ENCODE measurements around the gene C9orf50.

Gene C9orf50

GRCh38 chr9:129580211-129580915 is 40.5 kb downstream of the C9orf50 start:
- Histone ChIP-seq H3F3A (ENCODE audit: insufficient read depth) (no peaks in the 10 kb centered on the region), H3K79me2 (ENCODE audit: insufficient read depth, low read length) (no peaks in the 10 kb centered on the region), H2AFZ (ENCODE audit: low read depth, low read length, severe bottlenecking) (no peak overlapping the region), H3K27ac (ENCODE audit: low read depth, low read length) (no peak overlapping the region), H3K4me3 (ENCODE audit: insufficient read depth, low read length, poor library complexity, severe bottlenecking) (no peak overlapping the region), H3K36me3 (ENCODE audit: low read length) (no peaks in the 10 kb centered on the region), H3K4me2 (ENCODE audit: low read depth, low read length, poor library complexity, severe bottlenecking) (no peak overlapping the region), H3K9me3 (ENCODE audit: insufficient read depth, low read length) (no peaks in the 10 kb centered on the region), H3K9me2 (replicated peaks; ENCODE audit: insufficient read depth, low read length) (no peaks in the 10 kb centered on the region), H4K20me1 (ENCODE audit: low read depth, low read length) (no peaks in the 10 kb centered on the region), H3K9ac (ENCODE audit: low read length) (no peak overlapping the region), H3K27me3 (ENCODE audit: low read length) (no peaks in the 10 kb centered on the region)
- TF ChIP-seq CTCF (IDR thresholded peaks at IDR 0.05; ENCODE audit: insufficient read depth, low read length, poor library complexity, severe bottlenecking) (no peak), EZH2phosphoT487 (conservative IDR thresholded peaks at IDR 0.05; ENCODE audit: low read length) (no peak)

- Histone ChIP-seq H3K4me3 (ENCODE audit: insufficient read depth, low read length, poor library complexity, severe bottlenecking) (no peak overlapping the region), H4K20me1 (ENCODE audit: low read depth, low read length) (no peaks in the 10 kb centered on the region), H3K27ac (ENCODE audit: low read depth, low read length) (no peak overlapping the region), H3F3A (ENCODE audit: insufficient read depth) (no peaks in the 10 kb centered on the region), H3K9me3 (ENCODE audit: insufficient read depth, low read length) (no peaks in the 10 kb centered on the region), H3K27me3 (ENCODE audit: low read length) (no peaks in the 10 kb centered on the region), H3K9me2 (replicated peaks; ENCODE audit: insufficient read depth, low read length) (no peaks in the 10 kb centered on the region), H3K4me2 (ENCODE audit: low read depth, low read length, poor library complexity, severe bottlenecking) (no peak overlapping the region), H3K79me2 (ENCODE audit: insufficient read depth, low read length) (no peaks in the 10 kb centered on the region), H3K36me3 (ENCODE audit: low read length) (no peaks in the 10 kb centered on the region), H2AFZ (ENCODE audit: low read depth, low read length, severe bottlenecking) (no peak overlapping the region), H3K9ac (ENCODE audit: low read length) (no peak overlapping the region)
- TF ChIP-seq CTCF (IDR thresholded peaks at IDR 0.05; ENCODE audit: insufficient read depth, low read length, poor library complexity, severe bottlenecking), result no peak
- TF ChIP-seq EZH2phosphoT487 (conservative IDR thresholded peaks at IDR 0.05; ENCODE audit: low read length), result no peak
Measured at GRCh38 chr9:129579294-129579693, 41.6 kb downstream of the C9orf50 start.

GRCh38 chr9:129576546-129577543 is 44.1 kb downstream of the C9orf50 start:
- TF ChIP-seq CTCF (IDR thresholded peaks at IDR 0.05; ENCODE audit: insufficient read depth, low read length, poor library complexity, severe bottlenecking) (no peak), EZH2phosphoT487 (conservative IDR thresholded peaks at IDR 0.05; ENCODE audit: low read length) (no peak)
- no peak overlapping the region for H2AFZ ChIP-seq (ENCODE audit: low read depth, low read length, severe bottlenecking)

More at GRCh38 chr9:129576546-129577543, 44.1 kb downstream of the C9orf50 start:
- Histone ChIP-seq H3K4me3 (ENCODE audit: insufficient read depth, low read length, poor library complexity, severe bottlenecking) (no peak overlapping the region), H3F3A (ENCODE audit: insufficient read depth) (no peaks in the 10 kb centered on the region), H3K27me3 (ENCODE audit: low read length) (no peaks in the 10 kb centered on the region), H3K4me2 (ENCODE audit: low read depth, low read length, poor library complexity, severe bottlenecking) (no peak overlapping the region), H3K9me3 (ENCODE audit: insufficient read depth, low read length) (peaks cover 4% of the 10 kb centered on the region; the same call in 1 of the 2 replicates), H3K27ac (ENCODE audit: low read depth, low read length) (no peak overlapping the region), H4K20me1 (ENCODE audit: low read depth, low read length) (no peaks in the 10 kb centered on the region), H3K79me2 (ENCODE audit: insufficient read depth, low read length) (no peaks in the 10 kb centered on the region), H3K9ac (ENCODE audit: low read length) (no peak overlapping the region), H3K9me2 (replicated peaks; ENCODE audit: insufficient read depth, low read length) (no peaks in the 10 kb centered on the region), H3K36me3 (ENCODE audit: low read length) (no peaks in the 10 kb centered on the region)

Measured in SU-DHL-6 (cell line).